Vagina (tissue), 2 donors: Measurements from ENCODE around the gene TMEM242.

ENCODE experiments used
- POLR2A ChIP-seq, 2 donors: fragments of 450-650 bp; IDR thresholded peaks; one replicate each; pipeline ENCODE4 v1.6.1; 2017; ENCODE audit warnings: antibody characterized with exemption in 2 of 2, mild to moderate bottlenecking in 2 of 2, moderate library complexity in 2 of 2
- TF ChIP-seq, protein P1 (sequence below), 3 experiments: fragments of 450-650 bp in 2 of 3; fragments of 200-600 bp in 1 of 3; sonication (generic) in 1 of 3; IDR thresholded peaks; one replicate each; pipeline ENCODE4 v1.5.1; 2017 to 2019; ENCODE audit warnings: antibody characterized with exemption in 3 of 3, mild to moderate bottlenecking in 2 of 3, moderate library complexity in 2 of 3

DNA sequence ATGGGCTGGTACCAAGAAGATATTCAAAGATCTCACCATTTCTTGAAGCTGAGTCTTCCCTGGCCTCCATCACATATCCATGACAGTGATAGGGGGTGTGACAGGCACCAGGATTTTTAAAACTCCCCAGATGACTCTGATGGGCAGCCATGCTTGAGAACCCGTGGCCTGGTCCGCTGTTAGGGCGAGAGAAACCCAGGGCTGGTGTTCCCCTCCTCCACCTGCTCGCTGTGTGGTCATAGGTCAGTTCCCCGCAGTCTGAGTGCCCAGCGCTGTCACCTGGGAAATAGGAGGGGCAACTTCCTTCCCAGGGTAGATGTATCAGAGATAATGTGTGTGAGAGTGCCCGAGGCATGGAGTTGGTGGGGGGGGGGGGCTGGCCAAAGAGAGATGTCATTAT is 50.9 kb downstream of the TMEM242 start:
- no peak for TF ChIP-seq POLR2A (IDR thresholded peaks at IDR 0.05)
- TF ChIP-seq, protein P1, sequence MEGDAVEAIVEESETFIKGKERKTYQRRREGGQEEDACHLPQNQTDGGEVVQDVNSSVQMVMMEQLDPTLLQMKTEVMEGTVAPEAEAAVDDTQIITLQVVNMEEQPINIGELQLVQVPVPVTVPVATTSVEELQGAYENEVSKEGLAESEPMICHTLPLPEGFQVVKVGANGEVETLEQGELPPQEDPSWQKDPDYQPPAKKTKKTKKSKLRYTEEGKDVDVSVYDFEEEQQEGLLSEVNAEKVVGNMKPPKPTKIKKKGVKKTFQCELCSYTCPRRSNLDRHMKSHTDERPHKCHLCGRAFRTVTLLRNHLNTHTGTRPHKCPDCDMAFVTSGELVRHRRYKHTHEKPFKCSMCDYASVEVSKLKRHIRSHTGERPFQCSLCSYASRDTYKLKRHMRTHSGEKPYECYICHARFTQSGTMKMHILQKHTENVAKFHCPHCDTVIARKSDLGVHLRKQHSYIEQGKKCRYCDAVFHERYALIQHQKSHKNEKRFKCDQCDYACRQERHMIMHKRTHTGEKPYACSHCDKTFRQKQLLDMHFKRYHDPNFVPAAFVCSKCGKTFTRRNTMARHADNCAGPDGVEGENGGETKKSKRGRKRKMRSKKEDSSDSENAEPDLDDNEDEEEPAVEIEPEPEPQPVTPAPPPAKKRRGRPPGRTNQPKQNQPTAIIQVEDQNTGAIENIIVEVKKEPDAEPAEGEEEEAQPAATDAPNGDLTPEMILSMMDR (IDR thresholded peaks at IDR 0.05), result no peak
